HepG2 (cell line): ENCODE results near the gene TMC4. TPM values are rescaled to one million over a fixed set of nuclear protein-coding genes. Genes with fewer than 3 reads are reported as not detected.

ENCODE experiments used
- FOSL2 ChIP-seq: sonication (generic); formaldehyde crosslinking; IDR thresholded peaks from 2 replicates; pipeline ENCODE4 v1.4.0; 2020; ENCODE audit warnings: missing genetic modification reagents
- GABPB1 ChIP-seq: IDR thresholded peaks from 2 replicates; pipeline ENCODE4 v1.6.1; 2016; ENCODE audit warnings: mild to moderate bottlenecking, missing genetic modification reagents, moderate library complexity, missing compliant biosample characterization
- GATAD1 ChIP-seq: IDR thresholded peaks from 2 replicates; pipeline ENCODE4 v1.6.1; 2016; ENCODE audit warnings: missing genetic modification reagents, missing compliant biosample characterization
- GATAD2A ChIP-seq: IDR thresholded peaks from 2 replicates; pipeline ENCODE4 v1.6.1; 2016
- IRF2 ChIP-seq: IDR thresholded peaks from 2 replicates; pipeline ENCODE4 v1.6.1; 2018; ENCODE audit warnings: missing genetic modification reagents, missing compliant biosample characterization
- KDM2A ChIP-seq: sonication (generic); formaldehyde crosslinking; IDR thresholded peaks from 2 replicates; pipeline ENCODE4 v1.4.0; 2020; ENCODE audit warnings: low read depth, missing genetic modification reagents, borderline replicate concordance
- KDM5B ChIP-seq: sonication (generic); formaldehyde crosslinking; IDR thresholded peaks from 2 replicates; pipeline ENCODE4 v1.4.0; 2020; ENCODE audit warnings: missing genetic modification reagents, mild to moderate bottlenecking, borderline replicate concordance
- KLF12 ChIP-seq: sonication (generic); formaldehyde crosslinking; IDR thresholded peaks from 2 replicates; pipeline ENCODE4 v1.4.0; 2020; ENCODE audit warnings: missing genetic modification reagents, borderline replicate concordance
- NR2F1 ChIP-seq, 2 experiments: fragments of 450-650 bp in 1 of 2; formaldehyde crosslinking in 1 of 2; IDR thresholded peaks; 2 replicates each; pipeline versions ENCODE4 v1.5.0 to v1.6.1; 2016 to 2020; ENCODE audit warnings: mild to moderate bottlenecking in 1 of 2, missing compliant biosample characterization in 1 of 2, missing genetic modification reagents in 1 of 2, moderate library complexity in 1 of 2
- ZNF703 ChIP-seq: sonication (generic); formaldehyde crosslinking; IDR thresholded peaks from 2 replicates; pipeline ENCODE4 v1.5.1; 2020; ENCODE audit warnings: missing genetic modification reagents, mild to moderate bottlenecking, moderate library complexity, borderline replicate concordance
- ZNF816 ChIP-seq: sonication (generic); formaldehyde crosslinking; IDR thresholded peaks from 2 replicates; pipeline ENCODE4 v1.8.0; 2022; ENCODE audit warnings: missing genetic modification reagents, mild to moderate bottlenecking, borderline replicate concordance
- polyA plus RNA-seq, 8 experiments: library from polyadenylated mRNA; depleted of rRNA in 3 of 8; stranded (reverse) in 7 of 8; unstranded in 1 of 8; fragments of >200 nt; fragmentation: Illumina TruSeq in 4 of 8; extraction: Trizol in 4 of 8; gene quantifications; 2 replicates each; pipeline versions ENCODE4 v1.2.1 to v1.2.3, GENCODE V29; 2011 to 2016; ENCODE audit warnings: low read depth in 4 of 8, missing spikeins in 1 of 8, mixed read lengths in 1 of 8; ENCODE audit not compliant: insufficient read depth in 1 of 8
- total RNA-seq, 5 experiments: library from RNA; depleted of rRNA; stranded (reverse); fragments of >200 nt; fragmentation: Illumina TruSeq; extraction: Trizol; gene quantifications; 2 replicates each; pipeline ENCODE4 v1.2.3, GENCODE V29; 2016; ENCODE audit warnings: low read depth in 1 of 5
- TF ChIP-seq, protein P1 (sequence below): sonication (generic); formaldehyde crosslinking; IDR thresholded peaks from 2 replicates; pipeline ENCODE4 v1.4.0; 2020; ENCODE audit warnings: low read depth, mild to moderate bottlenecking, missing genetic modification reagents
- TF ChIP-seq, protein P2 (sequence below), 2 experiments: fragments of 450-650 bp in 1 of 2; sonication (generic) in 1 of 2; formaldehyde crosslinking; IDR thresholded peaks; 2 replicates each; pipeline versions ENCODE4 v1.5.0 to v1.8.0; 2020 to 2022; ENCODE audit warnings: mild to moderate bottlenecking in 1 of 2, missing genetic modification reagents in 1 of 2
- TF ChIP-seq, protein P3 (sequence below): IDR thresholded peaks from 2 replicates; pipeline ENCODE4 v1.6.1; 2016; ENCODE audit warnings: missing compliant biosample characterization, missing genetic modification reagents, borderline replicate concordance
- TF ChIP-seq, protein P4 (sequence below): sonication (generic); formaldehyde crosslinking; IDR thresholded peaks from 2 replicates; pipeline ENCODE4 v1.4.0; 2020; ENCODE audit warnings: missing genetic modification reagents
- TF ChIP-seq, protein P5 (sequence below): sonication (generic); formaldehyde crosslinking; IDR thresholded peaks from 2 replicates; pipeline ENCODE4 v1.9.0; 2021; ENCODE audit warnings: mild to moderate bottlenecking, missing genetic modification reagents

Gene TMC4
- total and polyA plus RNA-seq, 2 of the 13 experiments (the other 11 are each of a cell fraction or from before 2014, with no cell fraction given), result 0.13 to 0.24 TPM

DNA sequence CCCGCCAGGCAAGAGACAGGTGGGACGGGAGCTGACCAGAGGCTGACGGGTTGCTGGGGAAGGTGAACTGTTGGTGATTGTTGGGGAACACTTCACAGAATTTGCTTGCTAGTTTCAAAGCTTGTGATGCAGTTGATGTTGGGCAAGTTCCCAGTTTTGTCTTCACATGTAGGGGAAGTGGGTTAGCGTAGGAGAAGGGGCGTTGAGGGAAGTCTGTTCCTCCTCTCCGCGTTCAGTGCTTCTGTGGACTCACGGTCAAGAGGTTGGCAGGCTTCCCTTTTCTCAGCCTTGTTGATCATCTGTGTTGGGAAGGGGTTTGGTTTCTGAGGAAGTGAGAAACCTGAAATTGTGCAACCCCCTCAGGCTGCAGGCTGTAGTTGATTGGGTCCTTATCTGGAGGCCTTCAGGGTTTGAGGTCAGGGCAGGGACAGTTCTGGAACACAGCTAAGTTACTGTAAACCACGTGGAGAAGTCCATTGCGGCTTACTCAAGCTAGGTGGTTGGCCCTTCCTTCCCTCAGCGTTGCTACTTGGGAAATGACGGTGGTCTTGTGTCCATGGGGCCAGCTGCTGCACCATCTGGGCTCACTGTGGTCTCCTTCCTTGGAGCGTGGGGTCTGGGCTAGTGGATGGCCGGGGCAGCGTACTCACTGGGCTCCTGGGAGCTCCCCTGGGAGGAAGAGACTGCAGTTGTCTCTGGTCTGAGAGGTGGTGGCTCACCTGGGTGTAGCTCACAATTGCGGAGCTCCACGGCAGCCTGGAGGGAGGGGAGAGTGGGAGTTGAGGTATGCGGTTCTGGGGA, 35.2 kb upstream of the TMC4 start (continued):
- TF ChIP-seq ZNF816, result no peak
- TF ChIP-seq KDM5B (CRISPR knock-in tag), result no peak
- TF ChIP-seq, protein P1, sequence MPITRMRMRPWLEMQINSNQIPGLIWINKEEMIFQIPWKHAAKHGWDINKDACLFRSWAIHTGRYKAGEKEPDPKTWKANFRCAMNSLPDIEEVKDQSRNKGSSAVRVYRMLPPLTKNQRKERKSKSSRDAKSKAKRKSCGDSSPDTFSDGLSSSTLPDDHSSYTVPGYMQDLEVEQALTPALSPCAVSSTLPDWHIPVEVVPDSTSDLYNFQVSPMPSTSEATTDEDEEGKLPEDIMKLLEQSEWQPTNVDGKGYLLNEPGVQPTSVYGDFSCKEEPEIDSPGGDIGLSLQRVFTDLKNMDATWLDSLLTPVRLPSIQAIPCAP, result no peak
- TF ChIP-seq ZNF703 (CRISPR knock-in tag), result no peak
- TF ChIP-seq GABPB1 (CRISPR knock-in tag), result peak; percentile 34; the same call in 1 of the 2 replicates
- TF ChIP-seq GATAD2A (CRISPR knock-in tag), result peak; percentile 46
- TF ChIP-seq, protein P2, sequence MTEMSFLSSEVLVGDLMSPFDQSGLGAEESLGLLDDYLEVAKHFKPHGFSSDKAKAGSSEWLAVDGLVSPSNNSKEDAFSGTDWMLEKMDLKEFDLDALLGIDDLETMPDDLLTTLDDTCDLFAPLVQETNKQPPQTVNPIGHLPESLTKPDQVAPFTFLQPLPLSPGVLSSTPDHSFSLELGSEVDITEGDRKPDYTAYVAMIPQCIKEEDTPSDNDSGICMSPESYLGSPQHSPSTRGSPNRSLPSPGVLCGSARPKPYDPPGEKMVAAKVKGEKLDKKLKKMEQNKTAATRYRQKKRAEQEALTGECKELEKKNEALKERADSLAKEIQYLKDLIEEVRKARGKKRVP (CRISPR knock-in tag; IDR thresholded peaks at IDR 0.05), result 0 out of 4 replicates have a peak, but pooled peaks of 1 of the 2 experiments have one; percentile 8
- TF ChIP-seq, protein P3, sequence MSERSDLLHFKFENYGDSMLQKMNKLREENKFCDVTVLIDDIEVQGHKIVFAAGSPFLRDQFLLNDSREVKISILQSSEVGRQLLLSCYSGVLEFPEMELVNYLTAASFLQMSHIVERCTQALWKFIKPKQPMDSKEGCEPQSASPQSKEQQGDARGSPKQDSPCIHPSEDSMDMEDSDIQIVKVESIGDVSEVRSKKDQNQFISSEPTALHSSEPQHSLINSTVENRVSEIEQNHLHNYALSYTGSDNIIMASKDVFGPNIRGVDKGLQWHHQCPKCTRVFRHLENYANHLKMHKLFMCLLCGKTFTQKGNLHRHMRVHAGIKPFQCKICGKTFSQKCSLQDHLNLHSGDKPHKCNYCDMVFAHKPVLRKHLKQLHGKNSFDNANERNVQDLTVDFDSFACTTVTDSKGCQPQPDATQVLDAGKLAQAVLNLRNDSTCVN (CRISPR knock-in tag), result peak; percentile 82; the same call in 1 of the 2 replicates
- TF ChIP-seq, protein P4, sequence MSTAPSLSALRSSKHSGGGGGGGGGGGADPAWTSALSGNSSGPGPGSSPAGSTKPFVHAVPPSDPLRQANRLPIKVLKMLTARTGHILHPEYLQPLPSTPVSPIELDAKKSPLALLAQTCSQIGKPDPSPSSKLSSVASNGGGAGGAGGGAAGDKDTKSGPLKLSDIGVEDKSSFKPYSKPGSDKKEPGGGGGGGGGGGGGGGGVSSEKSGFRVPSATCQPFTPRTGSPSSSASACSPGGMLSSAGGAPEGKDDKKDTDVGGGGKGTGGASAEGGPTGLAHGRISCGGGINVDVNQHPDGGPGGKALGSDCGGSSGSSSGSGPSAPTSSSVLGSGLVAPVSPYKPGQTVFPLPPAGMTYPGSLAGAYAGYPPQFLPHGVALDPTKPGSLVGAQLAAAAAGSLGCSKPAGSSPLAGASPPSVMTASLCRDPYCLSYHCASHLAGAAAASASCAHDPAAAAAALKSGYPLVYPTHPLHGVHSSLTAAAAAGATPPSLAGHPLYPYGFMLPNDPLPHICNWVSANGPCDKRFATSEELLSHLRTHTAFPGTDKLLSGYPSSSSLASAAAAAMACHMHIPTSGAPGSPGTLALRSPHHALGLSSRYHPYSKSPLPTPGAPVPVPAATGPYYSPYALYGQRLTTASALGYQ (CRISPR knock-in tag), result no peak
- peak; percentile 4; the same call in 1 of the 2 replicates for TF ChIP-seq FOSL2 (CRISPR knock-in tag)
- peak; percentile 81; the same call in 1 of the 2 replicates for TF ChIP-seq KDM2A
- TF ChIP-seq IRF2, result 0 out of 2 replicates have a peak, but pooled peaks have one; percentile 22
- 0 out of 4 replicates have a peak, but pooled peaks of 1 of the 2 experiments have one; percentile 14 for TF ChIP-seq NR2F1 (CRISPR knock-in tag; IDR thresholded peaks at IDR 0.05)
- peak; percentile 15; the same call in 1 of the 2 replicates for TF ChIP-seq GATAD1 (CRISPR knock-in tag)
- no peak for TF ChIP-seq KLF12 (CRISPR knock-in tag)
- TF ChIP-seq, protein P5, sequence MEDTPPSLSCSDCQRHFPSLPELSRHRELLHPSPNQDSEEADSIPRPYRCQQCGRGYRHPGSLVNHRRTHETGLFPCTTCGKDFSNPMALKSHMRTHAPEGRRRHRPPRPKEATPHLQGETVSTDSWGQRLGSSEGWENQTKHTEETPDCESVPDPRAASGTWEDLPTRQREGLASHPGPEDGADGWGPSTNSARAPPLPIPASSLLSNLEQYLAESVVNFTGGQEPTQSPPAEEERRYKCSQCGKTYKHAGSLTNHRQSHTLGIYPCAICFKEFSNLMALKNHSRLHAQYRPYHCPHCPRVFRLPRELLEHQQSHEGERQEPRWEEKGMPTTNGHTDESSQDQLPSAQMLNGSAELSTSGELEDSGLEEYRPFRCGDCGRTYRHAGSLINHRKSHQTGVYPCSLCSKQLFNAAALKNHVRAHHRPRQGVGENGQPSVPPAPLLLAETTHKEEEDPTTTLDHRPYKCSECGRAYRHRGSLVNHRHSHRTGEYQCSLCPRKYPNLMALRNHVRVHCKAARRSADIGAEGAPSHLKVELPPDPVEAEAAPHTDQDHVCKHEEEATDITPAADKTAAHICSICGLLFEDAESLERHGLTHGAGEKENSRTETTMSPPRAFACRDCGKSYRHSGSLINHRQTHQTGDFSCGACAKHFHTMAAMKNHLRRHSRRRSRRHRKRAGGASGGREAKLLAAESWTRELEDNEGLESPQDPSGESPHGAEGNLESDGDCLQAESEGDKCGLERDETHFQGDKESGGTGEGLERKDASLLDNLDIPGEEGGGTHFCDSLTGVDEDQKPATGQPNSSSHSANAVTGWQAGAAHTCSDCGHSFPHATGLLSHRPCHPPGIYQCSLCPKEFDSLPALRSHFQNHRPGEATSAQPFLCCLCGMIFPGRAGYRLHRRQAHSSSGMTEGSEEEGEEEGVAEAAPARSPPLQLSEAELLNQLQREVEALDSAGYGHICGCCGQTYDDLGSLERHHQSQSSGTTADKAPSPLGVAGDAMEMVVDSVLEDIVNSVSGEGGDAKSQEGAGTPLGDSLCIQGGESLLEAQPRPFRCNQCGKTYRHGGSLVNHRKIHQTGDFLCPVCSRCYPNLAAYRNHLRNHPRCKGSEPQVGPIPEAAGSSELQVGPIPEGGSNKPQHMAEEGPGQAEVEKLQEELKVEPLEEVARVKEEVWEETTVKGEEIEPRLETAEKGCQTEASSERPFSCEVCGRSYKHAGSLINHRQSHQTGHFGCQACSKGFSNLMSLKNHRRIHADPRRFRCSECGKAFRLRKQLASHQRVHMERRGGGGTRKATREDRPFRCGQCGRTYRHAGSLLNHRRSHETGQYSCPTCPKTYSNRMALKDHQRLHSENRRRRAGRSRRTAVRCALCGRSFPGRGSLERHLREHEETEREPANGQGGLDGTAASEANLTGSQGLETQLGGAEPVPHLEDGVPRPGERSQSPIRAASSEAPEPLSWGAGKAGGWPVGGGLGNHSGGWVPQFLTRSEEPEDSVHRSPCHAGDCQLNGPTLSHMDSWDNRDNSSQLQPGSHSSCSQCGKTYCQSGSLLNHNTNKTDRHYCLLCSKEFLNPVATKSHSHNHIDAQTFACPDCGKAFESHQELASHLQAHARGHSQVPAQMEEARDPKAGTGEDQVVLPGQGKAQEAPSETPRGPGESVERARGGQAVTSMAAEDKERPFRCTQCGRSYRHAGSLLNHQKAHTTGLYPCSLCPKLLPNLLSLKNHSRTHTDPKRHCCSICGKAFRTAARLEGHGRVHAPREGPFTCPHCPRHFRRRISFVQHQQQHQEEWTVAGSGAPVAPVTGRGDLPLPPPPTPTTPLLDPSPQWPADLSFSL (CRISPR knock-in tag), result no peak
